ENCODE measurements around the gene ROPN1B. TPM values are rescaled to one million over a fixed set of nuclear protein-coding genes. Genes with fewer than 3 reads are reported as not detected.
"Not testable (repeated sequence)": the region's sequence is repeated elsewhere in the genome, so short reads cannot be mapped to it uniquely, and the experiment has no call there.

The ROPN1B gene
- 1 to 10 TPM in 3 of 6 donors, under 1 TPM in 1, not detected in 2; 0.76 to 6.3 (median 2.0) TPM for total RNA-seq

GRCh38 chr3:125968701-125969592 lies at the start of gene ROPN1B:
ROPN1B (plus strand) TSS chr3:125969178; CDS start chr3:125972055, 2,877 bp downstream.
- H3K9me3 ChIP-seq, H3K27me3 ChIP-seq, H3K4me1 ChIP-seq, H3K36me3 ChIP-seq, H3K27ac ChIP-seq, H3K4me3 ChIP-seq, DNase-seq: not testable (repeated sequence)
- peak; percentile 76 to 78 for ATAC-seq (ENCODE audit: low FRiP score in 2 of 2)
- WGBS, 2 donors: 8 to 20% methylated on average over 2 of the region's 50 CpGs

- H3K27ac ChIP-seq; DNase-seq; ATAC-seq (ENCODE audit: low FRiP score in 2 of 2); H3K27me3 ChIP-seq; H3K4me1 ChIP-seq; H3K4me3 ChIP-seq; H3K36me3 ChIP-seq; H3K9me3 ChIP-seq: not testable (repeated sequence)
- 80 to 84% methylated on average over 7 to 10 of the region's 10 CpGs for WGBS, 2 donors
Observed at GRCh38 chr3:125920191-125920590, 48.8 kb upstream of the ROPN1B start.

- H3K9me3 ChIP-seq; H3K4me1 ChIP-seq; H3K4me3 ChIP-seq; DNase-seq; ATAC-seq (ENCODE audit: low FRiP score in 2 of 2); H3K27me3 ChIP-seq; H3K27ac ChIP-seq; H3K36me3 ChIP-seq: not testable (repeated sequence)
- 90 to 92% methylated on average over 12 to 14 of the region's 14 CpGs for WGBS, 2 donors
Observed at GRCh38 chr3:125920751-125921279, 48.2 kb upstream of the ROPN1B start.

- DNase-seq: peak in 1 of 2 donors; percentile 56
- not testable (repeated sequence) for ATAC-seq (ENCODE audit: low FRiP score in 2 of 2); H3K4me3 ChIP-seq; H3K36me3 ChIP-seq; H3K27me3 ChIP-seq; H3K4me1 ChIP-seq; H3K27ac ChIP-seq; H3K9me3 ChIP-seq
- peak; percentile 40 to 73 (median 50) for TF ChIP-seq CTCF (IDR thresholded peaks at IDR 0.05)
- 48 to 62% methylated on average over 5 of the region's 5 CpGs for WGBS, 2 donors
Observed at GRCh38 chr3:125921712-125922111, 47.3 kb upstream of the ROPN1B start.

- not testable (repeated sequence) for H3K27ac ChIP-seq; H3K4me3 ChIP-seq; H3K27me3 ChIP-seq; H3K9me3 ChIP-seq; H3K4me1 ChIP-seq; H3K36me3 ChIP-seq; ATAC-seq (ENCODE audit: low FRiP score in 2 of 2)
- WGBS, 2 donors: 82 to 91% methylated on average over 6 to 16 of the region's 16 CpGs
- peak in 1 of 2 donors; percentile 33 for DNase-seq
Observed at GRCh38 chr3:125923324-125924115, 45.5 kb upstream of the ROPN1B start.

GRCh38 chr3:125924276-125924675 lies 44.7 kb upstream of the ROPN1B start:
- H3K4me3 ChIP-seq; H3K27me3 ChIP-seq; H3K9me3 ChIP-seq; H3K4me1 ChIP-seq; H3K27ac ChIP-seq; DNase-seq; H3K36me3 ChIP-seq; ATAC-seq (ENCODE audit: low FRiP score in 2 of 2): not testable (repeated sequence)
- 60 to 74% methylated on average over 6 to 9 of the region's 9 CpGs for WGBS, 2 donors

GRCh38 chr3:125925727-125926126 lies 43.3 kb upstream of the ROPN1B start:
- not testable (repeated sequence) for ATAC-seq (ENCODE audit: low FRiP score in 2 of 2); H3K4me1 ChIP-seq; H3K4me3 ChIP-seq; H3K27ac ChIP-seq; H3K9me3 ChIP-seq; H3K36me3 ChIP-seq; H3K27me3 ChIP-seq
- WGBS, 2 donors: 92 to 97% methylated on average over 6 to 13 of the region's 13 CpGs
- DNase-seq: peak in 1 of 2 donors; percentile 64
